Cardiac fibroblast (primary cell): ENCODE data around the gene DHRS1.
A peak's percentile ranks its signal among the peaks of the same experiment; 100 is the strongest.

Source experiments
- DNase-seq, 2 donors: peaks; one replicate each; pipeline versions ENCODE4 v3.0.0 to v3.0.0-alpha.2; 2010; ENCODE audit warnings: low read depth in 2 of 2
- H3K4me3 ChIP-seq, 2 donors: replicated peaks in 1 of 2; 1 replicate in 1 of 2; 2 replicates in 1 of 2; pipeline ENCODE4 v1.5.1; 2011; ENCODE audit warnings: low read depth in 2 of 2, low read length in 2 of 2, mild to moderate bottlenecking in 2 of 2, moderate library complexity in 1 of 2
- CTCF ChIP-seq: IDR thresholded peaks from one replicate; pipeline ENCODE4 v1.5.1; 2011; ENCODE audit warnings: low read depth, mild to moderate bottlenecking, low read length, inconsistent platforms

Gene DHRS1

DNA sequence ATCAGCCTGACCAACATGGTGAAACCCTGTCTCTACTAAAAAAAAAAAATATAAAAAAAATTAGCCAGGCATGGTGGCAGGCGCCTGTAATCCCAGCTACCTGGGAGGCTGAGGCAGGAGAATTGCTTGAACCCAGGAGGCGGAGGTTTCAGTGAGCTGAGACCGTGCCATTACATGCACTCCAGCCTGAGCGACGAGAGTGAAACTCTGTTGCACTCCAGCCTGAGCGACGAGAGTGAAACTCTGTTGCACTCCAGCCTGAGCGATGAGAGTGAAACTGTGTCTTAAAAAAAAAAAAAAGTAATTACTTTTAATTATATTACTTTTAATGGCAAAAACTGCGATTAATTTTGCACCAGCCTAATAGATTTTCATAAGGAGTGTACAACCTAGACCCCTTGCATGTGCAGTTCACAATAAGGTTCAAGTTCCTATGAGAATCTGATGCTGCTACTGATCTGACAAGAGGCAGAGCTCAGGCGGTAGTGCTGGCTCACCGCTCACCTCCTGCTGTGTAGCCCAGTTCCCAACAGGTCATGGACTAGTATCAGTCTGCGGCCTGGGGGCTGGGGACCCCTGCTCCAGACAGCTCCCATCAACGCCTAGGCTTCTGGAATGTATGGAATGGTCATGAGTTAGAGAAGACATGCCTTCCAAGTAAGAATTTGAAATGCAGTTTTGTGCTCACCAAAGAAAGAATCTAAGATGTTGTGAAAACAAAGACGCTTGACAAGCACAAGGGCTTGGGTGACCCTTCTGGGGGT, 21.8 kb upstream of the DHRS1 start:
- no peak overlapping the region for H3K4me3 ChIP-seq
- DNase-seq: no peak
- TF ChIP-seq CTCF: no peak

DNA sequence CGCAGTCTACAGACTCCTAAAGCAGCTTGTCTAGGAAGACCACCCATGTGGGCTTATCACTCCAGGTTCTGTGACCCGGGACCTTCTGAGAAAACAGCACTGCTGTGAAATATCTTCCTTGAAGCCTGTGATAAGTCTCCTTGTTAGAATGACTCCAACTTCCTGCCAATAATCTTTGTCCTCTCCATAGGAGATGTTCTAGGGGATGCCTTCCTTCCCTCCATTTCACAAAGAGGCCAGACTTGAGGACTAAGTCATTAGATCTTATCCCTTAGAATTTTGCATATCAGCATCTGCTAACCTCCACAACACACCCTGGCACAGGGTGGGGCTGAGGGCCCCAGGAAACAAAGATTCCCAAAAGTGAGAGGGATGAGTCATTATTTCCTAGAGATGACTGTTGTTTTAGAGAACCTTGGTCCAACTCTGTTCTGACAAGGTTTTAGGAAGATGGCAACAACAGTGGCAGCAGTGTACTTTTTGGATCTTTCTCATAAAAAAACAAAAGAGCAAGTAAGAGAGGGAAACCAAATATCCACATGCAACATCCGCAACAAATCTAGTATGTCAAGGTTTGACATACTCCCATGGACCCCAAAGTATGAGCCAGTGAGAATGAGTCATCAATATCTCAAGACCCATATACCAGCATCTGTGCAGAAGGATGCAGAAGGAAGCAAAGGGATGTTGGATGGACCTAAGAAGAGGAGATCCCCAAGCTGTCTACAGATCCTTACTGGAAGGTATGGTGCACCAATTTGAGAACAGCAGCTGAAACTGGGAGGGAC, 17.8 kb upstream of the DHRS1 start:
- peak; percentile 39 to 52 for DNase-seq
- no peak for TF ChIP-seq CTCF
- no peak overlapping the region for H3K4me3 ChIP-seq

GRCh38 chr14:24316597-24316950, 17.0 kb upstream of the DHRS1 start:
- no peak for TF ChIP-seq CTCF
- DNase-seq: no peak
- no peak overlapping the region for H3K4me3 ChIP-seq

GRCh38 chr14:24315807-24316596, 16.4 kb upstream of the DHRS1 start:
- no peak overlapping the region for H3K4me3 ChIP-seq
- no peak for TF ChIP-seq CTCF
- peak in 1 of 2 donors; percentile 19 for DNase-seq

GRCh38 chr14:24315243-24315806, 15.7 kb upstream of the DHRS1 start:
- DNase-seq: no peak
- no peak for TF ChIP-seq CTCF
- no peak overlapping the region for H3K4me3 ChIP-seq

- TF ChIP-seq CTCF: no peak
- no peak overlapping the region for H3K4me3 ChIP-seq
- no peak for DNase-seq
Measured at GRCh38 chr14:24314377-24315193, 15.0 kb upstream of the DHRS1 start.
